ENCODE measurements around the gene PDGFC. TPM values are rescaled to one million over a fixed set of nuclear protein-coding genes. Genes with fewer than 3 reads are reported as not detected.

Gene PDGFC
- total and polyA plus RNA-seq, 2 experiments from 2014 or later: 35.5 to 63.3 TPM

GRCh38 chr4:156829201-156829873 lies 142.3 kb downstream of the PDGFC start:
- no peak overlapping the region for H3K4me2 ChIP-seq
- WGBS (ENCODE audit: low lambda C conversion rate, missing lambda C conversion rate): 94% methylated on average over 4 of the region's 4 CpGs
- no peak for DNase-seq (ENCODE audit: low spot score)

GRCh38 chr4:156827519-156827918 lies 144.1 kb downstream of the PDGFC start:
- Histone ChIP-seq H3K27me3 (no peaks in the 10 kb centered on the region), H4K20me1 (ENCODE audit: insufficient read depth, poor library complexity, severe bottlenecking) (no peaks in the 10 kb centered on the region), H3K27ac (no peak overlapping the region), H3K79me2 (peaks cover 18% of the 10 kb centered on the region), H3K4me3 (no peak overlapping the region), H3K4me1 (ENCODE audit: insufficient read depth) (no peaks in the 10 kb centered on the region), H3K4me2 (no peak overlapping the region), H3K9me3 (ENCODE audit: low read depth) (no peaks in the 10 kb centered on the region), H3K36me3 (replicated peaks; ENCODE audit: insufficient read depth, low read depth) (no peaks in the 10 kb centered on the region), H3K9me2 (replicated peaks; ENCODE audit: insufficient read depth) (no peaks in the 10 kb centered on the region), H2AFZ (no peak overlapping the region)
- WGBS (ENCODE audit: low lambda C conversion rate, missing lambda C conversion rate): 100% methylated on average over 2 of the region's 2 CpGs
- no peak for TF ChIP-seq EZH2phosphoT487 (IDR thresholded peaks at IDR 0.05; ENCODE audit: low read depth, severe bottlenecking, unreplicated experiment)
- no peak for TF ChIP-seq EZH2 (IDR thresholded peaks at IDR 0.05; ENCODE audit: borderline replicate concordance)
- TF ChIP-seq, protein P1, sequence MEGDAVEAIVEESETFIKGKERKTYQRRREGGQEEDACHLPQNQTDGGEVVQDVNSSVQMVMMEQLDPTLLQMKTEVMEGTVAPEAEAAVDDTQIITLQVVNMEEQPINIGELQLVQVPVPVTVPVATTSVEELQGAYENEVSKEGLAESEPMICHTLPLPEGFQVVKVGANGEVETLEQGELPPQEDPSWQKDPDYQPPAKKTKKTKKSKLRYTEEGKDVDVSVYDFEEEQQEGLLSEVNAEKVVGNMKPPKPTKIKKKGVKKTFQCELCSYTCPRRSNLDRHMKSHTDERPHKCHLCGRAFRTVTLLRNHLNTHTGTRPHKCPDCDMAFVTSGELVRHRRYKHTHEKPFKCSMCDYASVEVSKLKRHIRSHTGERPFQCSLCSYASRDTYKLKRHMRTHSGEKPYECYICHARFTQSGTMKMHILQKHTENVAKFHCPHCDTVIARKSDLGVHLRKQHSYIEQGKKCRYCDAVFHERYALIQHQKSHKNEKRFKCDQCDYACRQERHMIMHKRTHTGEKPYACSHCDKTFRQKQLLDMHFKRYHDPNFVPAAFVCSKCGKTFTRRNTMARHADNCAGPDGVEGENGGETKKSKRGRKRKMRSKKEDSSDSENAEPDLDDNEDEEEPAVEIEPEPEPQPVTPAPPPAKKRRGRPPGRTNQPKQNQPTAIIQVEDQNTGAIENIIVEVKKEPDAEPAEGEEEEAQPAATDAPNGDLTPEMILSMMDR (IDR thresholded peaks at IDR 0.05; ENCODE audit: poor library complexity): no peak
- no peak for DNase-seq (ENCODE audit: low spot score)

More at GRCh38 chr4:156829201-156829873, 142.3 kb downstream of the PDGFC start:
- Histone ChIP-seq H4K20me1 (ENCODE audit: insufficient read depth, poor library complexity, severe bottlenecking) (no peaks in the 10 kb centered on the region), H3K27ac (no peak overlapping the region), H3K4me3 (no peak overlapping the region), H3K27me3 (no peaks in the 10 kb centered on the region), H3K79me2 (peaks cover 9% of the 10 kb centered on the region), H3K9me2 (replicated peaks; ENCODE audit: insufficient read depth) (no peaks in the 10 kb centered on the region), H3K4me1 (ENCODE audit: insufficient read depth) (no peaks in the 10 kb centered on the region), H2AFZ (no peak overlapping the region), H3K36me3 (replicated peaks; ENCODE audit: insufficient read depth, low read depth) (no peaks in the 10 kb centered on the region), H3K9me3 (ENCODE audit: low read depth) (no peaks in the 10 kb centered on the region)
- TF ChIP-seq, protein P1 (IDR thresholded peaks at IDR 0.05; ENCODE audit: poor library complexity): no peak
- TF ChIP-seq EZH2 (IDR thresholded peaks at IDR 0.05; ENCODE audit: borderline replicate concordance) (no peak), EZH2phosphoT487 (IDR thresholded peaks at IDR 0.05; ENCODE audit: low read depth, severe bottlenecking, unreplicated experiment) (no peak)

DNA sequence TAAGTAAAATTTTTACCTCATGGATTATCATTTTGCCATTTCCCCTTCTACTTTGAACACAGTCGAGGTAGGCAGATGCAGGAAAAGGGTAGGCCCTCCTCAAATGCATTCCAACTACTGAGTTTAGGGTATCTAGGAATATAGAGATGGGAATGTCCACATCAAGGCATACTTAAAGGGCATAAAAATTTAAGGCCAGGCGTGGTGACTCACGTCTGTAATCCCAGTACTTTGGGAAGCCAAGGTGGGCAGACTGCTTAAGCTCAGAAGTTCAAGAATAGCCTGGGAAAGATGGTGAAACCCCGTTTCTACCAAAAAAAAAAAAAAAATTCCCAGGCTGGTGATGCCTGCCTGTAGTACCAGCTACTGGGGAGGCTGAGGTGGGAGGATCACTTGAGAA lies 146.5 kb downstream of the PDGFC start:
- Histone ChIP-seq H3K79me2 (peaks cover 14% of the 10 kb centered on the region), H3K9me2 (replicated peaks; ENCODE audit: insufficient read depth) (no peaks in the 10 kb centered on the region), H3K4me3 (no peak overlapping the region), H3K4me1 (ENCODE audit: insufficient read depth) (no peaks in the 10 kb centered on the region), H3K4me2 (no peak overlapping the region), H3K27ac (no peak overlapping the region), H4K20me1 (ENCODE audit: insufficient read depth, poor library complexity, severe bottlenecking) (no peaks in the 10 kb centered on the region), H3K9me3 (ENCODE audit: low read depth) (no peaks in the 10 kb centered on the region), H3K36me3 (replicated peaks; ENCODE audit: insufficient read depth, low read depth) (no peaks in the 10 kb centered on the region), H2AFZ (no peak overlapping the region), H3K27me3 (no peaks in the 10 kb centered on the region)
- TF ChIP-seq EZH2phosphoT487 (IDR thresholded peaks at IDR 0.05; ENCODE audit: low read depth, severe bottlenecking, unreplicated experiment) (no peak), EZH2 (IDR thresholded peaks at IDR 0.05; ENCODE audit: borderline replicate concordance) (no peak)
- 88% methylated on average over 4 of the region's 4 CpGs for WGBS (ENCODE audit: low lambda C conversion rate, missing lambda C conversion rate)
- no peak for DNase-seq (ENCODE audit: low spot score)

- Histone ChIP-seq H3K27me3 (no peaks in the 10 kb centered on the region), H3K4me1 (ENCODE audit: insufficient read depth) (no peaks in the 10 kb centered on the region), H3K4me3 (no peak overlapping the region), H2AFZ (no peak overlapping the region), H4K20me1 (ENCODE audit: insufficient read depth, poor library complexity, severe bottlenecking) (no peaks in the 10 kb centered on the region), H3K9me3 (ENCODE audit: low read depth) (no peaks in the 10 kb centered on the region), H3K9me2 (replicated peaks; ENCODE audit: insufficient read depth) (no peaks in the 10 kb centered on the region), H3K36me3 (replicated peaks; ENCODE audit: insufficient read depth, low read depth) (no peaks in the 10 kb centered on the region), H3K79me2 (peaks cover 14% of the 10 kb centered on the region), H3K4me2 (no peak overlapping the region), H3K27ac (no peak overlapping the region)
- DNase-seq (ENCODE audit: low spot score): no peak
- WGBS (ENCODE audit: low lambda C conversion rate, missing lambda C conversion rate): 99% methylated on average over 2 of the region's 2 CpGs
- TF ChIP-seq, protein P1 (IDR thresholded peaks at IDR 0.05; ENCODE audit: poor library complexity): no peak
- no peak for TF ChIP-seq EZH2 (IDR thresholded peaks at IDR 0.05; ENCODE audit: borderline replicate concordance)
- no peak for TF ChIP-seq EZH2phosphoT487 (IDR thresholded peaks at IDR 0.05; ENCODE audit: low read depth, severe bottlenecking, unreplicated experiment)
Measured at GRCh38 chr4:156824451-156825060, 147.0 kb downstream of the PDGFC start.

Measured in hepatocyte (in vitro differentiated cells).